ENCODE results near the gene CDC42BPB. TPM values are rescaled to one million over a fixed set of nuclear protein-coding genes. Genes with fewer than 3 reads are reported as not detected.
"Not testable (repeated sequence)": the region's sequence is repeated elsewhere in the genome, so short reads cannot be mapped to it uniquely, and the experiment has no call there.

The CDC42BPB gene
- polyA plus RNA-seq, 1 of the 3 experiments (the other 2 are of a cell fraction), result 61.6 TPM

DNA sequence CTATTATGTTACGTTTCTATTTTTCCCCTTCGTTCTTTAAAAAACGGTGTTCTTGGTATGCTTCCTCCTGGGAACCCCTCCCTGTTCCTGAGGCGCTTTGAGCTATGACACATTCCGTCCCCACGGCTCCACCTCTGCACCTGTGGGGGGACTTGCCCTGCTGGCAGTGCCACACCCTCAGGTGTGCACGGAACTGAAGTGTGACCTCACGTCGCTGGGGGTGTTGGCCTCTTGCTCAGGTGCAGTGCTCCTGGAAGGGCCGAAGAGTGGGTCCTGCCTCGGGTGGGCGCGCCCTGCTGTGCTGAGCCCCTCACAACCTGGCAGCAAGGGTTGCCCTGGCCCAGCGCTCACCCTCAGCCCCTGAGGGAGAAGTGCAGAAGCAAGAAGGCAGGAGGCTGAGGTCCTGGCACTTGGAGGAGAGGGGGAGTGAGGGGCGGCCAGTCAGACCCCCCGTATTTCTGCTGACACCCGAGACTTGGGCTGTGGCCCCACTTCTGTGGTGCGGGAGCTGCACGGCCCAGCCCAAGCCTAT lies 129.9 kb downstream of the CDC42BPB start (continued):
- TF ChIP-seq, protein P1, sequence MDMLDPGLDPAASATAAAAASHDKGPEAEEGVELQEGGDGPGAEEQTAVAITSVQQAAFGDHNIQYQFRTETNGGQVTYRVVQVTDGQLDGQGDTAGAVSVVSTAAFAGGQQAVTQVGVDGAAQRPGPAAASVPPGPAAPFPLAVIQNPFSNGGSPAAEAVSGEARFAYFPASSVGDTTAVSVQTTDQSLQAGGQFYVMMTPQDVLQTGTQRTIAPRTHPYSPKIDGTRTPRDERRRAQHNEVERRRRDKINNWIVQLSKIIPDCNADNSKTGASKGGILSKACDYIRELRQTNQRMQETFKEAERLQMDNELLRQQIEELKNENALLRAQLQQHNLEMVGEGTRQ (IDR thresholded peaks at IDR 0.05; ENCODE audit: borderline replicate concordance, low read depth, low read length), result no peak
- no peak for TF ChIP-seq MXI1 (IDR thresholded peaks at IDR 0.05; ENCODE audit: low read depth, low read length)

DNA sequence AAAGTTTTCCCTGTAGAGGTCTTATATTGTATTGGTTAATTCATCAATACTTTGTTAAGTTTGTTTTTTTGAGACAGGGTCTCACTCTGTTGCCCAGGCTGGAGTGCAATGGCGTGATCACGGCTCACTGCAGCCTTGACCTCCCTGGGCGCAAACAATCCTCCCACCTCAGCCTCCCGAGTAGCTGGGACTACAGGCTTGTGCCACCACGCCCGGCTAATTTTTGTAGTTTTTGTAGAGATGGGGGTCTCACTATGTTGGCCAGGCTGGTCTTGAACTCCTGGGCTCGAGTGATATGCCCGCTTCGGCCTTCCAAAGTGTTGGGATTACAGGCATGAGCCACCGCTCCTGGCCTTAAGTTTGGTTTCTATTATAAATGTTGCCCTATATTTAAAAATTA lies 130.5 kb downstream of the CDC42BPB start:
- H3K4me2 ChIP-seq; H2AFZ ChIP-seq (ENCODE audit: low read depth); H3K27me3 ChIP-seq (ENCODE audit: insufficient read depth); H3F3A ChIP-seq (replicated peaks; ENCODE audit: insufficient read depth); H3K27ac ChIP-seq (ENCODE audit: low read depth in 2 of 2, low read length in 1 of 2); H3K9me3 ChIP-seq; H3K9me2 ChIP-seq; H3K9ac ChIP-seq; H3K79me2 ChIP-seq (ENCODE audit: insufficient read depth); H3K4me1 ChIP-seq (ENCODE audit: control insufficient read depth in 1 of 2, insufficient read depth in 2 of 2, low read depth in 1 of 2, low read length in 1 of 2); H3K36me3 ChIP-seq (replicated peaks in 1 of 2; ENCODE audit: control insufficient read depth in 1 of 2, insufficient read depth in 2 of 2, low read length in 1 of 2); DNase-seq; H4K20me1 ChIP-seq (ENCODE audit: insufficient read depth); H3K4me3 ChIP-seq (ENCODE audit: low read depth in 2 of 2, low read length in 1 of 2); POLR2A ChIA-PET: not testable (repeated sequence)
- CTCF ChIA-PET, result interaction anchor here (0.7 kb wide), 1 partner anchor 158 kb away, joined by 3 read pairs; no protein-coding TSS in a partner anchor
- 91% methylated on average over 10 of the region's 10 CpGs for WGBS (ENCODE audit: low lambda C conversion rate)

DNA sequence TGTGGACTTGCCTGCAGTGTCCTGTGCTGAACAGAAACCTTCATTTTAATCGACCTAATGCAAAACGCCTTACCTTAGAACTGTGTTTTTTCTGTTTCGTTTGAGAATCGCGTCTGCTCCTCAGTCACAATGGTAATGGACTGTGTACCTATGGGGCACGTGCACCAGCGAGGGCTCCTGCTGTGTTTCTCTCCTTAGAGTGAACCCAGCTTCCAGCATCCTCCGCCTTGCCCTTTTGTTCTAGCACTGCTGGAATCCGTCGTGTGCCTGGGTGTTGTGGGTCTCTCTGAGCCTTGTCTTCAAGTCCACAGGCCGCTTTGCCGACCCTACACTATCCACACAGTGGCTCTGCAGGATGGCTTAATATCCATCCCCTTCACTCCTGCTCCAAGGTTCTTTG lies 131.2 kb downstream of the CDC42BPB start:
- no peak overlapping the region for H2AFZ ChIP-seq (ENCODE audit: low read depth)
- no peaks in the 10 kb centered on the region for H3F3A ChIP-seq (replicated peaks; ENCODE audit: insufficient read depth)
- ChIA-PET CTCF (no interaction called here), POLR2A (no interaction called here)
- no peak overlapping the region for H3K9ac ChIP-seq
- WGBS (ENCODE audit: low lambda C conversion rate), result 80% methylated on average over 12 of the region's 12 CpGs
- H3K9me2 ChIP-seq, result no peaks in the 10 kb centered on the region
- H3K79me2 ChIP-seq (ENCODE audit: insufficient read depth), result no peaks in the 10 kb centered on the region
- H3K4me2 ChIP-seq, result no peak overlapping the region
- peaks cover 5% of the 10 kb centered on the region; the same call in 1 of the 2 replicates for H3K27me3 ChIP-seq (ENCODE audit: insufficient read depth)
- 0 out of 2 replicates have a peak, but pooled peaks cover 2% of the 10 kb centered on the region for H4K20me1 ChIP-seq (ENCODE audit: insufficient read depth)
- no peak overlapping the region for H3K27ac ChIP-seq (ENCODE audit: low read depth in 2 of 2, low read length in 1 of 2)
- no peak overlapping the region for H3K4me3 ChIP-seq (ENCODE audit: low read depth in 2 of 2, low read length in 1 of 2)
- no peaks in the 10 kb centered on the region for H3K9me3 ChIP-seq
- DNase-seq, result no peak
- peaks cover 0 to 8% of the 10 kb centered on the region in 2 experiments; a peak in 1 of 4 replicates for H3K4me1 ChIP-seq (ENCODE audit: control insufficient read depth in 1 of 2, insufficient read depth in 2 of 2, low read depth in 1 of 2, low read length in 1 of 2)
- no peaks in the 10 kb centered on the region for H3K36me3 ChIP-seq (replicated peaks in 1 of 2; ENCODE audit: control insufficient read depth in 1 of 2, insufficient read depth in 2 of 2, low read length in 1 of 2)
- TF ChIP-seq SMC3 (IDR thresholded peaks at IDR 0.05; ENCODE audit: low read depth, low read length) (no peak), FOSL2 (IDR thresholded peaks at IDR 0.05; ENCODE audit: borderline replicate concordance, low read depth) (no peak), NFIC (IDR thresholded peaks at IDR 0.05; ENCODE audit: borderline replicate concordance) (no peak), TCF12 (IDR thresholded peaks at IDR 0.05) (no peak), RFX5 (IDR thresholded peaks at IDR 0.05; ENCODE audit: low read length) (no peak), POLR2AphosphoS5 (IDR thresholded peaks at IDR 0.05; ENCODE audit: low read depth, low read length) (no peak), GABPA (IDR thresholded peaks at IDR 0.05; ENCODE audit: low read depth) (no peak), NRF1 (IDR thresholded peaks at IDR 0.05; ENCODE audit: low read depth, low read length) (no peak), YY1 (IDR thresholded peaks at IDR 0.05; ENCODE audit: low read depth) (no peak), GATA2 (CRISPR knock-in tag; IDR thresholded peaks at IDR 0.05) (no peak), CHD2 (IDR thresholded peaks at IDR 0.05; ENCODE audit: low read length, partially characterized antibody) (no peak), FOXM1 (IDR thresholded peaks at IDR 0.05; ENCODE audit: low read depth) (no peak), TAF1 (IDR thresholded peaks at IDR 0.05; ENCODE audit: borderline replicate concordance, low read depth, low read length) (no peak), FOXJ3 (CRISPR knock-in tag; IDR thresholded peaks at IDR 0.05) (no peak)
- TF ChIP-seq, protein P2, sequence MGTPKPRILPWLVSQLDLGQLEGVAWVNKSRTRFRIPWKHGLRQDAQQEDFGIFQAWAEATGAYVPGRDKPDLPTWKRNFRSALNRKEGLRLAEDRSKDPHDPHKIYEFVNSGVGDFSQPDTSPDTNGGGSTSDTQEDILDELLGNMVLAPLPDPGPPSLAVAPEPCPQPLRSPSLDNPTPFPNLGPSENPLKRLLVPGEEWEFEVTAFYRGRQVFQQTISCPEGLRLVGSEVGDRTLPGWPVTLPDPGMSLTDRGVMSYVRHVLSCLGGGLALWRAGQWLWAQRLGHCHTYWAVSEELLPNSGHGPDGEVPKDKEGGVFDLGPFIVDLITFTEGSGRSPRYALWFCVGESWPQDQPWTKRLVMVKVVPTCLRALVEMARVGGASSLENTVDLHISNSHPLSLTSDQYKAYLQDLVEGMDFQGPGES (IDR thresholded peaks at IDR 0.05; ENCODE audit: low read depth, low read length), result no peak
- TF ChIP-seq, protein P3, sequence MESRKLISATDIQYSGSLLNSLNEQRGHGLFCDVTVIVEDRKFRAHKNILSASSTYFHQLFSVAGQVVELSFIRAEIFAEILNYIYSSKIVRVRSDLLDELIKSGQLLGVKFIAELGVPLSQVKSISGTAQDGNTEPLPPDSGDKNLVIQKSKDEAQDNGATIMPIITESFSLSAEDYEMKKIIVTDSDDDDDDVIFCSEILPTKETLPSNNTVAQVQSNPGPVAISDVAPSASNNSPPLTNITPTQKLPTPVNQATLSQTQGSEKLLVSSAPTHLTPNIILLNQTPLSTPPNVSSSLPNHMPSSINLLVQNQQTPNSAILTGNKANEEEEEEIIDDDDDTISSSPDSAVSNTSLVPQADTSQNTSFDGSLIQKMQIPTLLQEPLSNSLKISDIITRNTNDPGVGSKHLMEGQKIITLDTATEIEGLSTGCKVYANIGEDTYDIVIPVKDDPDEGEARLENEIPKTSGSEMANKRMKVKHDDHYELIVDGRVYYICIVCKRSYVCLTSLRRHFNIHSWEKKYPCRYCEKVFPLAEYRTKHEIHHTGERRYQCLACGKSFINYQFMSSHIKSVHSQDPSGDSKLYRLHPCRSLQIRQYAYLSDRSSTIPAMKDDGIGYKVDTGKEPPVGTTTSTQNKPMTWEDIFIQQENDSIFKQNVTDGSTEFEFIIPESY (IDR thresholded peaks at IDR 0.05; ENCODE audit: borderline replicate concordance, low read depth), result no peak
- TF ChIP-seq, protein P4, sequence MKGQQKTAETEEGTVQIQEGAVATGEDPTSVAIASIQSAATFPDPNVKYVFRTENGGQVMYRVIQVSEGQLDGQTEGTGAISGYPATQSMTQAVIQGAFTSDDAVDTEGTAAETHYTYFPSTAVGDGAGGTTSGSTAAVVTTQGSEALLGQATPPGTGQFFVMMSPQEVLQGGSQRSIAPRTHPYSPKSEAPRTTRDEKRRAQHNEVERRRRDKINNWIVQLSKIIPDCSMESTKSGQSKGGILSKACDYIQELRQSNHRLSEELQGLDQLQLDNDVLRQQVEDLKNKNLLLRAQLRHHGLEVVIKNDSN (IDR thresholded peaks at IDR 0.05; ENCODE audit: borderline replicate concordance, low read depth), result no peak
- TF ChIP-seq, protein P1 (IDR thresholded peaks at IDR 0.05; ENCODE audit: borderline replicate concordance, low read depth, low read length), result no peak
